ENCODE results near the gene DNAH7.
"Not testable (repeated sequence)": the region's sequence is repeated elsewhere in the genome, so short reads cannot be mapped to it uniquely, and the experiment has no call there.

Gene DNAH7

DNA sequence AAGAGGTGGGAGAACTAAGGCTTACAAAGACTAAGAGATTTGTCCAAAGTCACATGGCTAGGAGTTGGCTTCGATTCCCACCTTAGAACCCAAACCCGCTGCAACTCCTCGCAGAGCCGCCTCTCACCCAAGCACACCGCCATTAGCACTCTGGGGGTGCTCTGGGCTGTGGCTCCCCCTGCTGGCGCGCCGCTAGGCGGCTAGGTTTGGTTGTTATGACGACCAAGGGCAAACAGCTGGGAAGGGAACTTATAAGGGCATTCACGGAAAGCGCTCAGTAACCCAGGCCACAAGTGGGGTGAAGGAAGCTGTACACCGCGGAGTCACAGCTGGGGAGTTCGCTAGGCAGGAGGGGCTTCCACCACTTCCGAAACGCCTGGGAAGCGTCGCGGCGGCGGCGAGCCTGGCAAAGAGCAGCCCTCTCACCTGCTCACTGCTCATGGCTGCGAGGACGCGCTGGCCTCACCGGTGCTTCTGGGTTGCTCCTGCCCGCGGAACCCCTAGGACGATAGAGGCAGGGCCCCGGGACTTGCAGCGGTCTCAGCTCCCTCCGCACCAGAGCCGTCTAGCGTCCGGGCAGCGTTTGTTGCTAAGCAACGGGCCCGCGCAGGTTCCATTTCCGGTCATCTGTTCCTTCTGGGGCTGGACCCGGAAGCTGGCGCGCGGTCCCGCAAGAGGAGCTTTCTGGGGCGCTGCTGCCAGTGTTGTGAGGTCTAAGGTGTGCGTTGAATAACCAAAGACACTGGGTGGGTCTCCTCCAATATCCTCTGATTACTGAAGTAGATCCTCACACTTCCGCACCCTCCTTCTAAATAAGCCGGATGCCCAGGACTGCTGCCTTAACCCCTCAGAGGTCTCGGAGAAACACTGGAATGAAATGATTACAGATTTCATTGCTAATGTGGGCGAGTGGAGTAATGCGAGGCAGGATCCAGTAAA is at the start of gene DNAH7:
DNAH7 (minus strand) TSS at position 567 of the 939 bp plus-strand sequence; CDS start at position 441, 126 bp downstream.
- DNase-seq (ENCODE audit: low read depth in 3 of 3, low spot score in 1 of 3): peak; percentile 73 to 83 (median 75)

DNA sequence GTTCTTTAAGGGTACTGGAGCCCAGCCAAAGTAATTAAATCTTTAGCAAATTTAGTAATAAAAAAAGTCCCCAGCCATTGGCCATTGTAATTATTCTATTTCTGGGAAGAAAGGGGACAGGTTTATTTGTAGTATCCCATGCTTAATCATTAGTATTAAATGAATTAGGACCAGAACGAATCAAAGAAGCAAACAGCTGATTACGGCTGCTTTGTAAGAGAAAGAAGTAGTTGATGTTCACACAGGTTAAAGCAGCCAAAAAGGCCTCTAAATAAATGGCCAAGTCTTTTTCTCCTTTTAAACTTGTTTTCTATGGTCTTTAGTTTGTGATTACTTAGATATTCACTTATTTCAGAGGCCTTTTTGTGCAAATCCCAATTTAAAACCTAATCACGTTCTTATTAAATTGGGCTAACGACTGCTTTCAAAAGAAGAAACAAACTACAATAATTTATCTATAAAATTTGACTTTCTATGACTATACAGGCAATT is 48.6 kb upstream of the DNAH7 start:
- DNase-seq (ENCODE audit: low read depth in 3 of 3, low spot score in 1 of 3): no peak

DNA sequence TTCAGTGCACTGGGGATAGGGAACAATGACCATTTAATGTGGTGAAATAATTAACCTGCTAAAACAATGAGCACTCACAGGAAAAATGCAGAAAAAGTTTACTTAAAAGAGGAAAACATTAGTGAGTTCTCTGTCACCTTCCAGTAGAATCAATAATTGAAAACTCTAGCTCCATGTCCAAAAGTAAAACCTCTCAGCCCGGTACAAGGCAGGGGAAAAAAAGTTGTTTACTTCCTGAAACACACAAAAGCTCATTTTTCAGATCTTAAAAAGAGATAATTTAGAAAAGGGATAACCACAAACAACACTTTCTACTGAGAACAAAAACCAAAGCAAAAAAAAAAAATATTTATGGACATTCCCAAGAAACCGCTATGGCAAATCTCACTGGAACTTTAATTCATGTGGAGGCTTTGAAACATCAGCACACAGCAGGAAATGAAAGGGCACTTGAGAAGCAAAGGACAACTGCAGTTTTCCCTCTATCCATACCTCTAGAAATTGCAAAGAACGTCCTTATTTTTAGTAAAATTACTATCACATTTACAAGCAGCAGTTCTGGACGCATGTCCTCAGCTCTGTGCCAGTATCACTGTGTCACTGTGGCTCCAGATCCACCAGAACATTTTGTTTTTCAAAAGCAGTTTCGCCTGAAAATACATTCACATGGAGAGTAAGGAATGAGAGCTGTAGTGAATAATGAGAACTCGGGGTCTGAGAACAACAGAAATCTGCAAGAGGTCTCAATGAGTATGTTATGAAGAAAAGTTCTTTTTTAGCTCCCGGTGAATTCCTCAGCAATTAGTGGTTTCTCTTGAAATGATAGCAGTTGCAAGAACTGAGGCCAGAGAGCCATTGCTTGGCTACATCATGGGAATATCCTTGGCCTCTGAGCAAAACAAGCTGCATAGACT is 44.7 kb upstream of the DNAH7 start:
- DNase-seq (ENCODE audit: low read depth in 3 of 3, low spot score in 1 of 3): no peak

DNA sequence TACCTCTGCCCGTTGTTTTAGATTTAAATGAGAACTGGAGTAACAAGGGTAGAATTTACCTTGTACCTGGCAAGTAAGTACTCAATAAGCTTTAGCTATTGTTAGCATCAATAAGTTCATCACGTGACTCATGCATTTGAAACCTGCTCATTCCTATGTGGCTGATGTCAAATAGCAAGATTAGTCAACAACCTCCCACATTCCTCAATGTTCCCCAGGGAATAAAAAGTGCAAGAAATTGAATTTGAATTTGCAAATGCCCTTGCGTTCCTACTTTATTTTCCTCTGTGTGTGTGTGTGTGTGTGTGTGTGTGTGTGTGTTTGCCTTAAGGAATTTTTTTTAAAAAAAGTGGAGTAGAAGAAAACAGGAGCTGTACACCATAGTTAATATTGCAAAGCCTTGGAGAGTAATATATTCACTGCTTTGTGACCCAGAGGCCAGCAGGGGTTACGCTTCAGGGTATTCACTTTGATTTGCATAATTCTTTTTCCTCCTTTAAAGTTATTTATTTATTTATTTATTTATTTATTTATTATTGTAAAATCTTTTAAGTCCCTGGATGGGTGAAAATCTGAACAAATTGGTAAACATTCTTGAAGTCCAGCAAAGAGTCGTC is 43.9 kb upstream of the DNAH7 start:
- DNase-seq (ENCODE audit: low read depth in 3 of 3, low spot score in 1 of 3): no peak

DNA sequence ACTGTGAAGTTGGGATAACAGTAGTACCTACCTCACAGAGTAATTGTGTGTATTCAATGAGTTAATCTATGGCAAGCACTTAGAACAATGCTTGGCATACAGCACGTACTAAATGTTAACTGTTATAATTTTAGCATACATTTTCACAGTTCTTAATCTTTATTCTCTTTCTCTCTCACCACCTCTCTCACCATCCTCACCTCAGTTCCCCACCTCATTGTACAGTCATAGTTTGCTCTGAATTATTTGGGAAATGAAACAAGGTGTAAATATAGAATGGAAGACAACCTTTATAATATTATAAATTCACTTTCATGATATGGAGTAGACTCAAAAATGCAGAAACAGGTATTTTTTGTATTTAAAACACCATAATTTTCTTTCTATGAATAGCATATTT is 40.0 kb upstream of the DNAH7 start:
- DNase-seq (ENCODE audit: low read depth in 3 of 3, low spot score in 1 of 3): no peak

DNA sequence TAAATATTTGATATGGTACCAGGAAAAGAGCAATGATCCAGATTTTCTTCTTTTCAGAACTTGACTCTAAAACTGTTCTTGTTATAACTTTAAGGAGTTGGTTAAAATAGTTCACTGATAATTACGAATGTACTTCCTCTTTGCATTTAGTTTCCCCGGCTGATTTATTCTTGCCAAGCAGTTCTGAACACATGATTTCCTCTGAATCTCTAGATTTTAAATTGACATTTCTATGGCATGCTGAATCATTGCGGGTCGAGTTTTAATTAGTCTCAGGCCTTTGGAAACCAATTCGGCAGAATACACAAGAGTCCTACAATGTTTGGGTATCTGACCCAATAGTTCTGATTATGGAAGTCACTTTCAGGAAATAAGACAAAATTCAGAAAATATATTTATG is 37.3 kb upstream of the DNAH7 start:
- DNase-seq (ENCODE audit: low read depth in 3 of 3, low spot score in 1 of 3): no peak

DNA sequence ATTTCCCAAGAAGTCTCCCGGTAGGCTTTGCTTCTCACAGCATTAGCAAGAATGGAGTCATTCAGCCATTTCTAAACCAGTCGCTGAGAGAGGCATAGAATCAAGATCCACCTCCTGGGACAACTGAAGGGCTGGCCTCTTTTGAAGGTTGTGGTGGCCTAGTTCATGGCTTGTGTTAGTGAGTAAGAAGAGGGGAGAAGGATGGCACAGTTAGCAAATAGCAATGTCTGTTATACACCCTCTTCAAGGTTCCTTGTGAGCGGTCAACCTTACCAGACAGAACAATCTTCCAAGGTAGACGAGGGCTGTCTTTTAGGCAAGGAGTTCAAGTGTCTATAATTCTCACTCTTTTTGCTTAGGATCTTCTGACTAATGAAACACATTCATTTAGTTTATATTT is 35.4 kb upstream of the DNAH7 start:
- DNase-seq (ENCODE audit: low read depth in 3 of 3, low spot score in 1 of 3): no peak

DNA sequence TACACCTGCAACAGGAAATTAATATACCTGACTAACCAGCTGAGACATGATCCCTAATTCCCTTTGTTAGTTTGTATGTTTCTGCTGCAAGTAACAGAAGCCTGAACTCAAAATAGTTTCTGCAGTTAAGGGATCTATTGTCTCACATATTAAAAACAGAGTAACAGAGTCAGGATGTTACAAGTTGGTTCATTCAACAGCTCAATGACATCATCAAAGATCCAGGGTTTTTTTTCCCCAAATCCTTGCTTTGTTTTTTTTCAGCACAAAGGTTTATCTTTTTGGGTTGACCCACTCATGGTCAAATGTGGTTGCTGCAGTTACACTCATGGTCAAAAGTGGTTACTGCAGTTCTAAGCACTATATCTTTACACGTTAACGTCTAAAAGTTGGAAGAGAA is 35.0 kb upstream of the DNAH7 start:
- no peak for DNase-seq (ENCODE audit: low read depth in 3 of 3, low spot score in 1 of 3)

DNA sequence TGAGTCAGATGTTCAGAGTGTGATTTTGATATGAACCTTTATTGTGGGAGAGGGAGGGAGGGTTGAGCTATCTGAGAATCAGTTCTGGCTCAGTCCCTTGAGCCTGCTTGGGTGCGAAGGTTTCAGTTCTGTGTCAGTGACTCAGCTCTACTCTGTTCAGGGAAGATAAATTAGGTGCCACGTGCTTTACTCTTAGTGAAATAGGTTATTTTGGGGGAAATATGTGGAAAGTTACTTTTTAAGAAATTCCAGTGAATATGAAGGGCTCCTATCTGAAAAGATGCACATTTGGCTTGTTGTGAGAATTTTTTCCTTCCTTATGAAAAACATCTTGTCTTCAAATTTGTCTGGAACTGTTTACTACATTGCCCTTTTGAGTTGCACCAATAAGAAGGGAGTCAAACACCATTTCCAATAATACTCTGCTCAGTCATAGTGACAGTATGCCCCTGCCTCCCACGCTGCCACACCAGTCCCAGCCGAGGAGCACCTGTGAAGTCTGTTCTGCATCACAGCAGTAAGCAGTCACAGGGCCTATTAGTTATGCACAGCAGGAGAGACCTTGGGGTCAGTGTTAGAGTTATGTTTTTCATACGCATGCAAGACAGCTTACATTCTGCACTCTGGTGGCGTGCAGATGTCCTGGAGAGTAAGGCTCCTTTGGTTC is 32.8 kb upstream of the DNAH7 start:
- no peak for DNase-seq (ENCODE audit: low read depth in 3 of 3, low spot score in 1 of 3)

DNA sequence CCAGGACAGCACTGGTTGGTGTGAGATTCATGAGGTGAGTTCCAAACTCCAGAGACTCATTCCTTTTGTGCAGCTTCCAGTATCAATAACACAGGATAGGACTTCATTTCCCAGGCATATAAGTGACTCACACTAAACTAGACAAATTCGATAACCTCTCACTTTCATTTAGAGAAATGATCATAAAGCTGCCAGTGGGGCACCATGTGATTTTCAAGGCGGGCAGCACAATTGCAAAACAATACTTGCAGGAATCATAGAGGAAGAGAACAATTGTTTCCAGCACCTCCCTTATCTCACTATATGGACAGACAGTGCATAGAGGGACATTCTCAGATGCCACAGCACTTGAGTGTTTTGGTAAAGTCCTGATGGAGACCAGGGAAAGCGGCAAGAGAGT is 31.3 kb upstream of the DNAH7 start:
- DNase-seq (ENCODE audit: low read depth in 3 of 3, low spot score in 1 of 3): no peak

DNA sequence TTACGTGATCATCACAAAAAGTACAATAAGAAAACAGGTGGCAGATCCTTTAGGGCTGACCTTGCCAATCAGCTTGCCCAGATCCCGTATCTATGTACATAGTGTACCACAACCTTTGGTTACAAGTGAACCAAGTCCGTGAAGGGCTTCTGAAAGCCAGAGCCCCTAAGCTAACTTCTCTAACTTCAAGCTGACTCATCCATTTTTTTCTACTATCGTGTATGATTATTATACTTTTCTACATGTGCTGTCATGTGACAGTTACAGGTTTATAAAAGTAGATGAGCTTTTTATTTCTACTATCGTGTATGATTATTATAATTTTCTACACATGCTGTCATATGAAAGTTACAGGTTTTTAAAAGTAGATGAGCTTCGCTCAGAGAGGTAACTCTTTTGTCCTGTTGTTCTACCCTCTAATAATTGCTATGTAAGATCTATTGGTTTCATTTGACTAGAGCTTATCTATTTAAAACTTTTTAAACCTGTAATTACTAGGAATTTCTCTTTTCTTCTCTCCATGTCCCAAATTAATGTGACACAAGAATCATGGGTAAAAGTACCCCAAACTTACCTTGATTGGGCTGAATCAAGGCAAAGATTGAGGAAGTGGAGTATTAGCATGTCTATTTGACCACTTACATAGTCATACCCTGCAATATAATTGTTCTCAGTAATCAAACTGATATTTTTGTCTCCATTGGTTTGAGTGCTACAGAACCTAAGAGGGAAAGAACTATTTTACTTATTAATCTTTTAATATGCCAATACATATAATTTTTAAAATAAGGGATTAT is 29.4 kb upstream of the DNAH7 start:
- no peak for DNase-seq (ENCODE audit: low read depth in 3 of 3, low spot score in 1 of 3)

DNA sequence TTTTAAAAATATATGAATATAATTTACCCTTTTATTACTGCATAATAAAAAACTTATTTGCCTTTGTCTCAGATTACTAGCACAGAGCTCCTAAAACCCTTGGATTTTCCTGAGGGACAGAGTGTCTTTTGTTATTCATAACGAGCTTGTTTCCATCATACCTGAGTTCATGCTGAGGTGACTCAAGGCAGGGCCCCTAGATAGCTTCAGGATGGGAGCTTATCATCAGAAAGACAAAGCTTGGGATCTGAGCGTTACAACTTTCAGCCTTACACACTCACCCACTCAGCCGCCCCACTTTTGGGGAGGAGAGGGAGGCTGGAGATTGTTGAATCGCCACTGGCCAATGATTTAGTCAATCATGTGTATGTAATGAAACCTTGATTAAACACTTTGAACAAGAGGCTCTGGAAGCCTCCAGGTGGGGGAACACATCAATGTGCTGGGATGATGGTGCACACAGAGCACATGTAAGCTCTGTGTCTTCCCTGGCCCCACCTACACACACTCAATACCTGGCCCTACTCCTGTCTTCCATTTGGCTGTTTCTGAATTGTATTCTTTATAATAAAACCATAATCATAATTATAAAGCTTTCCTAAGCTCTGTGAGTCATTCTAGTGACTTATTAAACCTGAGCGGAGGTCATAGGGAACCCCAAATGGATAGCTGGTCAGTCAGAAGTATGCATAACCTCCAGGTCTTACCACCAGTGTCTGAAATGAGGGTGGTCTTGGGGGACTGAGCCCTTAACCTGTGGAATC is 28.5 kb upstream of the DNAH7 start:
- DNase-seq (ENCODE audit: low read depth in 3 of 3, low spot score in 1 of 3): no peak

DNA sequence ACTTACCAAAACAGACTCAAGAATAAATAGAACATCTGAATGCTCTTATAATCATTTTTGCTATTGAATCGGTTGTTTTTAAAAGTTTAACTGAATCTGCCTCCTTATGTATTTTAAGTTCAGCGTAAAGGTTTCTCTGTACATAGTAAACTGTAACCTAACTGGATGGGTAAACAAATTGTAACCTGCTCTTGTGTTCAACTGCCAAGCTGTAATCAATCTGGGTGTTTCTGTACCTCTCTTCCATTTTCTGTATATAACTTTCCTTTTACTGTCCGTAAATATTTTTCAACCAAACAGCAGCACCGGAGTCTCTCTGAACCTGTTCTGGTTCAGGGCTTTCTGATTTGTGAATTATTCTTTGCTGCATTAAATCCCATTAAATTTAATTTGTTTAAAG is 27.6 kb upstream of the DNAH7 start:
- no peak for DNase-seq (ENCODE audit: low read depth in 3 of 3, low spot score in 1 of 3)

DNA sequence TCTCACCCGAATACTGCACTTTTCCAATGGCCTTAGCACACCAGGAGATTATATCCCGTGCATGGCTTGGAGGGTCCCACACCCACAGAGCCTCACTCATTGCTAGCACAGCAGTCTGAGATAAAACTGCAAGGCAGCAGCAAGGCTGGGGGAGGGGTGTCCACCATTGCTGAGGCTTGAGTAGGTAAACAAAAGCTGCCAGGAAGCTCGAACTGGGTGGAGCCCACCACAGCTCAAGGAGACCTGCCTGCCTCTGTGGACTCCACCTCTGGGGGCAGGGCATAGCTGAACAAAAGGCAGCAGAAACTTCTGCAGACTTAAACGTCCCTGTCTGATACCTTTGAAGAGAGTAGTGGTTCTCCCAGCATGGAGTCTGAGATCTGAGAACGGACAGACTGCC is 20.8 kb upstream of the DNAH7 start:
- not testable (repeated sequence) for DNase-seq (ENCODE audit: low read depth in 3 of 3, low spot score in 1 of 3)

DNA sequence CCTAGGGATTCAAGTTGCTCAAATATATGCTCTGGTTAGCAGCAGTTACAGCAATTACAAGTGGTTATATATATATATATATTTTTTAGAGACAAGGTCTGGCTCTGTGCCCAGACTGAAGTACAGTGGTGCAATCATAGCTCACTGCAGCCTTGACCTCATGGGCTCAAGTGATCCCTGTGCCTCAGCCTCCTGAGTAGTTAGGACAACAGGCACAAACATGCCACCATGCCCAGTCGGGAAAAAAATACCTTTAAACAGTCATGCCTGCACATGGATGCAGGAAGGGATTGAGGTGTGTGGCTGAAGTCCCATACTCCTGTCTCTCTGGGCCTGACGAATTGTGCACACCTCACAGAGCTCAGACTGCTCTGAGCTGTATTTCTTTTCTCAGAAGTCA is 19.6 kb upstream of the DNAH7 start:
- no peak for DNase-seq (ENCODE audit: low read depth in 3 of 3, low spot score in 1 of 3)

DNA sequence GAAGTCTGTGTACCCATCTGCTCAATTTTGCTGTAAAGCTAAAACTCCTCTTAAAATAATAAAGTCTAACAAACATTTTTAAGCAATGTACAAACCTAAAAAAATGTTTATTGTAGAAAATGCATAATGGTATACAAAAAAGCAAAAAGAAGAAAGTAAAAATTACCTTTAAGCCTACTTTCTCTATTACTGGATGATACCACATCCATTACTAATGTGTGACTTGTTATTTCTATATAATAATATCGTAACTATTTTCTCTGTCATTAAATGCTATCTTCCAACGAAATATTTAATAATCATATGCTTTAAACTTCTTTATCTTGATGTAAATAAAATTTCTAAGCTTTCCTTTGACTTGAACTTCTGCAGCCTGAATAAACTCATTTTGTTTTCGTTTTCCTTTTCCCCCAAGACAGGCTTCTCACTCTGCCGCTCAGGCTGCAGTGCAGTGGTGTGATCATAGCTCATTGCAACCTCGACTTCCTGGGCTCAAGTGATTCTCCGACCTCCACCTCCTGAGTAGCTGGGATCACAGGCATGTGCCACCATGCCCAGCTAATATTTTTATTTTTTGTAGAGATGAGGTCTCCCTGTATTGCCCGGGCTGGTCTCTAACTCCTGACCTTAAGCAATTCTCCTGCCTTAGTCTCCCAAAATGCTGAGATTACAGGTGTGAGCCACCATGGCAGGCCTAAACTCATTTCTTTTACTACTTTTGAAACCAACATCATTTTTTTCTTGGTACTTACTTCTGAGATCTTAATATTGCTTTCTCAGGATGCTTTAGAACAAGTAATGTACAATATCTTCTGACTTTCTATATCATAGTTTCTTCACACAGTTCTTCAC is 18.1 kb upstream of the DNAH7 start:
- no peak for DNase-seq (ENCODE audit: low read depth in 3 of 3, low spot score in 1 of 3)

DNA sequence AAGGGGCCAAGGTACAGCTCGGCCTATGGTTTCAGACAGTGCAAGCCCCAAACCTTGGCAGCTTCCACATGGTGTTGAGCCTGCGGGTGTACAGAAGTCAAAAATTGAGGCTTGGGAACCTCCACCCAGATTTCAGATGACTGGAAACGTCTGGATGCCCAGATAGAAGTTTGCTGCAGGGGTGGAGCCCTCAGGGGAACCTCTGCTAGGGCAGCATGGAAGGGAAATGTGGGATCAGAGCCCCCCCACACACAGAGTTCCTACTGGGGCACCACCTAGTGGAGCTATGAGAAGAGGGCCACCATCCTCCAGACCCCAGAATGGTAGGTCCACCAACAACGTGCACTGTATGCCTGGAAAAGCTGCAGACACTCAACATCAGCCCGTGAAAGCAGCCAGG is 15.0 kb upstream of the DNAH7 start:
- no peak for DNase-seq (ENCODE audit: low read depth in 3 of 3, low spot score in 1 of 3)

DNA sequence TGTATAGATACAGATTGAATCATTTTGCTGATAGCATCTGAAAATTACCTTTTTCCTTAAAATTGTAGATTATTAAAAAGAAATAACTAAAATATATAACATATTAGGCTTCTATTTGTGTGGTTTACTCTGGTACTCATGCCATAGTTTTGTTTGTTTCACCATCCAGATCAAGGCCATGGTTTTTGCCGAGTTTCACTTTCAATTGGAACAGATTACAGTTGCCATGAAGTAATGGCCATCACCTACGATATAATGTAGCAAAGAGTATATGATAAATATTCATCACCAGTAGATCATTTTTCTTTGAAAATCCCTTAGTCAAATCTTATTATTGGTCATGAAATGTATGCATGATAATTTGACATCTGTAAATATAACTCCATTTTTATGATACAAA is 11.9 kb upstream of the DNAH7 start:
- no peak for DNase-seq (ENCODE audit: low read depth in 3 of 3, low spot score in 1 of 3)

All from stimulated activated CD4-positive, alpha-beta T cell treated with anti-CD3 and anti-CD28 coated beads, TNF-alpha, amount 100 ng/mL, for 1 hour (primary cell).